Calu3 (cell line): ENCODE results near the gene TMEM263. TPM values are rescaled to one million over a fixed set of nuclear protein-coding genes. Genes with fewer than 3 reads are reported as not detected.

Source experiments
- BruUV-seq: library from RNA; stranded (reverse); fragments of 400-500 nt; replicated peaks from 2 replicates; lab custom pipeline; 2021; lab: Mats Ljungman, UMichigan
- CTCF ChIA-PET: fragments of 300-600 bp; sonication (Branson Sonifier 250); formaldehyde crosslinking; loops from one replicate; lab custom pipeline; 2022; ENCODE audit warnings: antibody characterized with exemption; lab: Charles Lee
- DNase-seq: peaks from one replicate; pipeline ENCODE4 v3.0.0; 2022
- H3K27ac Mint-ChIP-seq: one replicate; pipeline ENCODE4 v1.8.0; 2022; ENCODE audit warnings: mixed read lengths; ENCODE audit not compliant: unreplicated experiment
- H3K27me3 Mint-ChIP-seq: one replicate; pipeline ENCODE4 v1.8.0; 2022; ENCODE audit warnings: mixed read lengths; ENCODE audit not compliant: unreplicated experiment
- H3K36me3 Mint-ChIP-seq: one replicate; pipeline ENCODE4 v1.8.0; 2022; ENCODE audit warnings: mild to moderate bottlenecking, moderate library complexity, mixed read lengths; ENCODE audit not compliant: insufficient read depth, unreplicated experiment
- H3K4me1 Mint-ChIP-seq: one replicate; pipeline ENCODE4 v1.8.0; 2022; ENCODE audit warnings: mild to moderate bottlenecking, low read depth, mixed read lengths; ENCODE audit not compliant: unreplicated experiment
- H3K4me3 Mint-ChIP-seq: one replicate; pipeline ENCODE4 v1.8.0; 2022; ENCODE audit warnings: mild to moderate bottlenecking, low read depth, moderate library complexity, mixed read lengths; ENCODE audit not compliant: unreplicated experiment
- H3K9me3 Mint-ChIP-seq: one replicate; pipeline ENCODE4 v1.8.0; 2022; ENCODE audit warnings: low read depth, mixed read lengths; ENCODE audit not compliant: unreplicated experiment
- CTCF ChIP-seq: fragments of 200-600 bp; IDR thresholded peaks from one replicate; pipeline ENCODE4 v1.8.0; 2022; ENCODE audit warnings: antibody characterized with exemption; ENCODE audit not compliant: unreplicated experiment
- intact Hi-C: fragments of 100-400 bp; cut with micrococcal nuclease; formaldehyde crosslinking; loops from one replicate; pipeline ENCODE4 v1.10.0; 2022; ENCODE audit not compliant: unreplicated experiment
- total RNA-seq: library from RNA; stranded (reverse); gene quantifications from 2 replicates; pipeline ENCODE4 v1.2.3, GENCODE V29; 2022

The TMEM263 gene
- total RNA-seq, 1 experiment from 2014 or later, result 46.3 TPM

GRCh38 chr12:106934277-106934676 lies 21.4 kb upstream of the TMEM263 start:
- peaks cover 16% of the 10 kb centered on the region for H3K27me3 Mint-ChIP-seq
- intact Hi-C loops, result no loop called here
- no peaks in the 10 kb centered on the region for H3K4me1 Mint-ChIP-seq
- DNase-seq, result no peak
- TF ChIP-seq CTCF, result no peak
- CTCF ChIA-PET, result no interaction called here
- no peak overlapping the region for H3K27ac Mint-ChIP-seq
- no peaks in the 10 kb centered on the region for H3K9me3 Mint-ChIP-seq
- no peak overlapping the region for H3K4me3 Mint-ChIP-seq
- no peaks in the 10 kb centered on the region for H3K36me3 Mint-ChIP-seq
- BruUV-seq, result no TSS peak

- Mint-ChIP-seq H3K9me3 (no peaks in the 10 kb centered on the region), H3K4me3 (no peak overlapping the region), H3K36me3 (no peaks in the 10 kb centered on the region), H3K4me1 (no peaks in the 10 kb centered on the region), H3K27ac (no peak overlapping the region), H3K27me3 (no peaks in the 10 kb centered on the region)
- no TSS peak for BruUV-seq
- DNase-seq, result no peak
- CTCF ChIA-PET, result no interaction called here
- no peak for TF ChIP-seq CTCF
- intact Hi-C loops, result no loop called here
These were observed 14.1 kb upstream of the TMEM263 start for GRCh38 chr12:106941481-106942156.

DNA sequence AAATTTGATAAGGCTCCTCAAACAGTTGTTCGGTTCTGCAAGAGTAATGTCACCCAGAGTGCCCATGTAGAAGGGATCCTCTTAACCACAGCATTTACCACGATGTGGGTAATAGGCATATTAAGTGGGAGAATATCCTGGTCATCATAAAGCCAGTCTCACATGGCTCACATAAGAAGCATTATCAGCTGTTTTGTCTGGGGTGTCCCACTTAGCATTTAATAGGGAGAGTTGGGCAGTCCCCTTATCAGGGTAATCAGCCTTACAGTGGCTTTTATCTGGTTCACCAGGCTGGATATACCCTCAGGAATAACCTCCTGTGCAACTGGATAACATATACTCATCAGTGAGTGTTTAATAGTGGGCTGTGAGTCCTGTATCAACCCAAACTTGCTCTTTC lies 12.9 kb upstream of the TMEM263 start:
- no TSS peak for BruUV-seq
- CTCF ChIA-PET, result no interaction called here
- Mint-ChIP-seq H3K36me3 (no peaks in the 10 kb centered on the region), H3K4me3 (no peak overlapping the region), H3K9me3 (peaks cover 3% of the 10 kb centered on the region), H3K27ac (no peak overlapping the region), H3K27me3 (no peaks in the 10 kb centered on the region), H3K4me1 (no peaks in the 10 kb centered on the region)
- no peak for DNase-seq
- no peak for TF ChIP-seq CTCF
- intact Hi-C loops, result no loop called here

- H3K9me3 Mint-ChIP-seq, result peaks cover 11% of the 10 kb centered on the region
- H3K27me3 Mint-ChIP-seq, result peaks cover 22% of the 10 kb centered on the region
- intact Hi-C loops, result no loop called here
These were observed 10.4 kb upstream of the TMEM263 start for GRCh38 chr12:106945261-106945851.

More at GRCh38 chr12:106945261-106945851, 10.4 kb upstream of the TMEM263 start:
- Mint-ChIP-seq H3K36me3 (no peaks in the 10 kb centered on the region), H3K4me3 (no peak overlapping the region), H3K27ac (no peak overlapping the region), H3K4me1 (no peaks in the 10 kb centered on the region)
- no TSS peak for BruUV-seq
- CTCF ChIA-PET, result no interaction called here
- no peak for TF ChIP-seq CTCF
- no peak for DNase-seq
